Body of pancreas (tissue), 4 donors: Measurements from ENCODE around the gene TSPEAR.

Source experiments
- POLR2A ChIP-seq, 3 donors: fragments of 450-650 bp; IDR thresholded peaks; one replicate each; pipeline ENCODE4 v1.6.1; 2016; ENCODE audit warnings: antibody characterized with exemption in 3 of 3, mild to moderate bottlenecking in 2 of 3
- TF ChIP-seq, protein P1 (sequence below), 7 experiments: fragments of 450-650 bp in 4 of 7; fragments of 200-600 bp in 3 of 7; sonication (generic) in 3 of 7; IDR thresholded peaks; one replicate each; pipeline ENCODE4 v1.5.1; 2016 to 2019; ENCODE audit warnings: antibody characterized with exemption in 7 of 7

- TF ChIP-seq, protein P1, sequence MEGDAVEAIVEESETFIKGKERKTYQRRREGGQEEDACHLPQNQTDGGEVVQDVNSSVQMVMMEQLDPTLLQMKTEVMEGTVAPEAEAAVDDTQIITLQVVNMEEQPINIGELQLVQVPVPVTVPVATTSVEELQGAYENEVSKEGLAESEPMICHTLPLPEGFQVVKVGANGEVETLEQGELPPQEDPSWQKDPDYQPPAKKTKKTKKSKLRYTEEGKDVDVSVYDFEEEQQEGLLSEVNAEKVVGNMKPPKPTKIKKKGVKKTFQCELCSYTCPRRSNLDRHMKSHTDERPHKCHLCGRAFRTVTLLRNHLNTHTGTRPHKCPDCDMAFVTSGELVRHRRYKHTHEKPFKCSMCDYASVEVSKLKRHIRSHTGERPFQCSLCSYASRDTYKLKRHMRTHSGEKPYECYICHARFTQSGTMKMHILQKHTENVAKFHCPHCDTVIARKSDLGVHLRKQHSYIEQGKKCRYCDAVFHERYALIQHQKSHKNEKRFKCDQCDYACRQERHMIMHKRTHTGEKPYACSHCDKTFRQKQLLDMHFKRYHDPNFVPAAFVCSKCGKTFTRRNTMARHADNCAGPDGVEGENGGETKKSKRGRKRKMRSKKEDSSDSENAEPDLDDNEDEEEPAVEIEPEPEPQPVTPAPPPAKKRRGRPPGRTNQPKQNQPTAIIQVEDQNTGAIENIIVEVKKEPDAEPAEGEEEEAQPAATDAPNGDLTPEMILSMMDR (IDR thresholded peaks at IDR 0.05), result no peak
- no peak for TF ChIP-seq POLR2A (IDR thresholded peaks at IDR 0.05)
These were observed 27.2 kb upstream of the TSPEAR start for GRCh38 chr21:44738621-44739020.
